ENCODE results near the gene SCP2.

SCP2 gene, protein sequence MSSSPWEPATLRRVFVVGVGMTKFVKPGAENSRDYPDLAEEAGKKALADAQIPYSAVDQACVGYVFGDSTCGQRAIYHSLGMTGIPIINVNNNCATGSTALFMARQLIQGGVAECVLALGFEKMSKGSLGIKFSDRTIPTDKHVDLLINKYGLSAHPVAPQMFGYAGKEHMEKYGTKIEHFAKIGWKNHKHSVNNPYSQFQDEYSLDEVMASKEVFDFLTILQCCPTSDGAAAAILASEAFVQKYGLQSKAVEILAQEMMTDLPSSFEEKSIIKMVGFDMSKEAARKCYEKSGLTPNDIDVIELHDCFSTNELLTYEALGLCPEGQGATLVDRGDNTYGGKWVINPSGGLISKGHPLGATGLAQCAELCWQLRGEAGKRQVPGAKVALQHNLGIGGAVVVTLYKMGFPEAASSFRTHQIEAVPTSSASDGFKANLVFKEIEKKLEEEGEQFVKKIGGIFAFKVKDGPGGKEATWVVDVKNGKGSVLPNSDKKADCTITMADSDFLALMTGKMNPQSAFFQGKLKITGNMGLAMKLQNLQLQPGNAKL

GRCh38 chr1:52927212-52928014 is at the start of gene SCP2:
Gene SCP2 (plus strand): TSS chr1:52927276. CDS start chr1:52927397, 121 bp downstream.
- no peak for DNase-seq

DNA sequence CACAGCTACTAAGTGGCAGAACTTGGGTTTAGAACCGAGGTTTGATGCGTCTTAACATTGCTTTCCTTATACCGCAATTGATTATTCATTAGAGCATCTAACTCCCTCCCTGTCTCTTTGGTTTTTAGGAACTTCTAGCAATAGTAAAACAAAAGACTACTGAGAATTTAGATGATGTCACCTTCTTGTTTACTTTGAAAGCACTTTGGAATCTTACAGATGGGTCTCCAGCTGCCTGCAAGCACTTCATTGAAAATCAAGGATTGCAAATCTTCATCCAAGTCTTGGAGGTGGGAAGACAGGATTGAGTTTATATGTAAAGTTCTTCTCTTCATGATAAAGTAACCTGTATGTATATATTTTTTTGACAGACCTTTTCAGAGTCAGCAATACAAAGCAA is 49.5 kb upstream of the SCP2 start:
- no peak for DNase-seq

- peak; percentile 16 for DNase-seq
Measured at GRCh38 chr1:52880206-52880605, 46.9 kb upstream of the SCP2 start.

GRCh38 chr1:52887483-52887882 is 39.6 kb upstream of the SCP2 start:
- no peak for DNase-seq

DNA sequence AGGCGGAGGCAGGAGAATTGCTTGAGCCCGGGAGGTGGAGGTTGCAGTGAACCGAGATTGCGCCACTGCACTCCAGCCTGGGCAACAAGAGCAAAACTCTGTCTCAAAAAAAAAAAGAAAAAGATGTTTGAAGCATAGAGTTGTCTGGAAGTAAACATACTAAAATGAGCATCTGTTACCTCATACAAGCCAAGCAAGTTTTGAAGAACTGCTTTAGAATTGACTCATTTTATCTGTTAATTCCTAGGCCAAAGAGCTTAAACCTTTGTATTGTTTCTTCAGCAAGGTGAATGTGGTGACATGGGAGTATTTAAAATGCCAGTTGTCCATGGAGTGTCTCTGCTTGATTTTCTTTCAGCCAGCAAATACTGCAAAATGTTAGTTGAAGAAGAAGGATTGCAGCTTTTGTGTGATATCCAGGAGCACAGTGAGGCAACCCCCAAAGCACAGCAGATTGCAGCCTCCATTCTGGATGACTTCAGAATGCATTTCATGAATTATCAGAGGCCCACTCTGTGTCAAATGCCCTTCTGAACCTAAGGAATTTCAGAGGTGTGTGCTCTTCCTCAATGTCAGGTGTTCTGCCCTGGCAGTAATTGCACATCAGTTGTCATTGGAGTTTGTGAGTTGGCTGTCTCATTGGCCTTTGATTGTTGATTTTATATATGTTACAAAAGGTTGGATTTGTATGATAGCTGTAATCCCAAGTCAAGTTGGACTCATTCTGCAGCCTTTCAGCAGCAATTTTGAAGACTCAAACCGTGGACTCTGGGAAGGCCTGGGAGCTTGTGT is 34.5 kb upstream of the SCP2 start:
- no peak for DNase-seq

DNA sequence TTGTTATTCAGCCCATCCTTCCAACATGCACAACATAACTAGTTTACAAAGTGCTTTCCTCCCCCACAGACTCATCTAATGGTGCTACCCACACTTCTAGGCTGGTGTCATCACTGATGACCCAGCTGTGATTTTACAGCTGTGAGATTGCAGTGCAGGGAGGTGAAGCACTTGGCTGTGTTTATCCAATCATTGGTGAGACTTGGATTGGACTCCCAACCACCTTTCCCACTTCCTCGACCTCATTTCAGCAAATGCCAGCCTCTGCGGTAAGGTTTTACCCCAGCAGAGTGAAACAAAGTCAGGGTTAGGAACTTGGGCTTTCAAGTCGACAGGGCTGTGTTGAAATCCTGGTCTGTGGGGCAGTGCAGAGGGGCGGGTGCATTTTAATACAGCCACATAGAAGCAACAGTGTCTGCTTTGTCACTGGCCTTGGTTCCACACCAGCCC is 27.6 kb upstream of the SCP2 start:
- no peak for DNase-seq

GRCh38 chr1:52900402-52900801 is 26.7 kb upstream of the SCP2 start:
- DNase-seq: no peak

DNA sequence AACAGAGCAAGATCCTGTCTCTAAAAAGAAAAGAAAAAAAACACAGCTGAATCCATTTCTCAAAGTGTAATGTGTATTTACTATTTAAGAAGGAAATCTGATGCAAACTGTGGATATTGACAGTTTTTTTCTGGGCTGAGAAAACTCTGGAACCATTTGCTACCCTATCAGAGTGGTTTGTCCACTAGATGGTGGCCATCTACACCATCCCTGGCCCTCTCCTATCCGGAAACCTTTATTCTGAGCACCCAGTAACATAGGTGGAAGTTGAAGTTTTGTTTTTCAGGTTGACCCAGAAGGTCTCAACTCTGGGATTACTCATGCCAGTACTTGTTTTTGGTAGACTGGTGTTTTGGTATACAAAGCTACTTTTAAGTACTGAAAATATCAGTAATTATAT is 25.7 kb upstream of the SCP2 start:
- no peak for DNase-seq

GRCh38 chr1:52904208-52904926 is 22.7 kb upstream of the SCP2 start:
- DNase-seq: no peak

GRCh38 chr1:52904927-52905698 is 22.0 kb upstream of the SCP2 start:
- DNase-seq: no peak

DNA sequence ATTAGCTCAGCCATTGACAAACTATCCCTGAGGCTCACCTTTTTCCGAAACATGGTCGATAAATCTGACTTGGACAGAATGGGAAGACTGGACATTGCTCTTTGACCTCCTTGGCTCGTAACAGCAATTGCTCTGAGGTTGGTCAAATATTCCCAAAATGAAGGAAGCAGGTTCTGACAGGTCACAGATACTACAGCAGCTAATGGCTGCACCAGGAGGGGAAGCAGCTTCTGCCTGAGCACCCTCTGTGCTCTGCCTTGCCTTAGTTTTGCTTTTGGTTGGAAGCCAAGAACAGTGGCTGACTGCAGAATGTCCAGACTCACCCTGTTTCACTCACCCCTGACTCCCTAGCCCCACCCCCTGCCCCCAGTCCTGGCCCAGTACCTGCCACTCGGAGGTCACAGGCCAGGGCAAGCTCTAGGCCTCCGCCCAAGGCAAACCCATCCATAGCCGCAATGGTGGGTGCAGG is 20.9 kb upstream of the SCP2 start:
- DNase-seq: no peak

- no peak for DNase-seq
Measured at GRCh38 chr1:52907068-52907811, 19.8 kb upstream of the SCP2 start.

- DNase-seq: no peak
Measured at GRCh38 chr1:52907812-52908153, 19.3 kb upstream of the SCP2 start.

DNA sequence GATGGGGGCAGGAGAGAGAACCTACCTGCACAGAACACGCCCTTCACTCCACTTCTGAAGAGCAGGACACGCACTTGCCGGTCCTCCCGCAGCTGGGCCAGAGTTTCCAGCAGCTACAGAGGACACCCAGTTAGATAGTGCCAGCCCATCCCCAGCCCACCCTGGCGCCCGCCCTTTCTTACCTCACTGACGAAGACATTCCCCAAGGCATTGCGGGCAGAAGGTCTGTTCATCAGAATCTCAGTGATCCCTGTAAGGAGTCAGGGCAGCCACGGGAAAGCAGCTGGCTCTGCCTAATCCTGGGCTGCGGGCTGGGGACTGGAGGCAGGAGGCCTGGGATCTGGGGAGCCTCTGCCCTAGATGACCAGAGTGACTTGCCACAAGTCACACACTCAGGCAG is 15.5 kb upstream of the SCP2 start:
- DNase-seq: no peak

DNA sequence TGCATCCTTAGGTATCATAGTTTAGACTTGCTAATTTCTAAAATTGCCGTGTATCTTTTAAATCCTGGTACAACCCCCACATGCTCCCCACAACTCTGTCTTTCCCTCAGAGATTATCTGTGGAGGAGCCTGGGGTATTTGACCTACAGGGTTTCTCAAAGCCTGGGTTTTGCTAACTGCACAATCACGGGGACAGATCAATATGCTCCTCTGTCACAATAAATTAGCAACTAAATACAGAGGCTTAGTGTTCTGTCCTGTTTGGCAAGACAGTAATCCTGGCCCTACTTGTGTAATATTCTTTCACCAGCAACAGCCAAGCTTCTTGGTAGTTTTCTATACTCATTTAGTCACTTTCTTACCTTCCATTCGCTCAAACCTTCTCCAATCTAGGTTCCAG is 14.1 kb upstream of the SCP2 start:
- no peak for DNase-seq

DNA sequence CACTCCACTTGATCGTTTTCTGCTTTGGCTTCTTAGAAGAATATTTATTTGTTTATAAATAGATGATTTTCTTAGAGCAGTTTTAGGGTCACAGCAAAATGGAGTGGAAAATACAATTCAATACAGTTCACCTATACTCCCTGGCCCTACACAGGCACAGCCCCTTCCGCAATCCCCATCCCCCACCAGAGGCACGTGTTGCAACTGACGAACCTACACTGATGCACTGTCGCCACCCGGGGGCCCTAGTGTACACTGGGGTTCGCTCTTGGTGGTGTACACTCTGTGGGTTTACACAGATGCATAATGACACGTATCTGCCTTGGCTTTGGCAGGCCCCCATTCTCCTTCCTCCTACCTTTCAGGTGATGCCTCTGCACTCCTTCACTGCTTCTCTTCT is 13.5 kb upstream of the SCP2 start:
- DNase-seq: no peak

DNA sequence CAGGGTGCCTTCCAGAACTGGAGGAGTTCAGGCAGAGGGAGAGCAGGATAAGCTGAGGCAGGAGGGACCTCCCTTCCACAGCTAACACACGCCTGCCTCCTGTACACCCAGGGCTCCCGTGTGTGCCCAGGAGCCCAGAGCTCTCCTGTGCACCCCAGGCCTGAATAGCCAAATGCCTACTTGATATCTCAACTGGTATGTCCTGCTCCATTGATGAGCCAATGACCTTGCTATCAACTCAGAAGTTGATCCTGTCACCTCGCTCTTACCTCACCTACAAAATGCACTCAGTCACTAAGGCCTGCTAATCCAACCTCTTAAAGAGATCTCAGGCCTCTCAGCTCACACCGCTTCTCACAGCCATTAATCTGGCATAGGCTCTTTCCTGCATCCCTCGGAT is 12.6 kb upstream of the SCP2 start:
- no peak for DNase-seq

GRCh38 chr1:52915211-52915854 is 11.7 kb upstream of the SCP2 start:
- no peak for DNase-seq

DNA sequence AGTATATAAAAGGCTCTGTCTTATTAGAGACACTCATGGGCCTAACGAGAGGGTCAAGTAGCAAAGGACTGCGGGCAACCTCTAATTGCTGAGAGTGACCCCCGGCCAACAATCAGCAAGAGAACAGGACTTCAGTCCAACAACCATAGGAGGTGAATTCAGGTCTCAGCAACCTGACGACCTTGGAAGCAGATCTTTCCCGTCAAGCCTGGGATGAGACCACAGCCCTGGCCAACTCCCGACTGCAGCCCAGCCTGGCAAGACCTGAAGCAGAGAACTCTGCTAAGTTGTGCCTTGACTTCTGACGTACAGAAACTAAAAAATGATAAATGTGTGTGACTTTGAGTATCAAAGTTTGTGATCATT is 11.2 kb upstream of the SCP2 start:
- DNase-seq: no peak

DNA sequence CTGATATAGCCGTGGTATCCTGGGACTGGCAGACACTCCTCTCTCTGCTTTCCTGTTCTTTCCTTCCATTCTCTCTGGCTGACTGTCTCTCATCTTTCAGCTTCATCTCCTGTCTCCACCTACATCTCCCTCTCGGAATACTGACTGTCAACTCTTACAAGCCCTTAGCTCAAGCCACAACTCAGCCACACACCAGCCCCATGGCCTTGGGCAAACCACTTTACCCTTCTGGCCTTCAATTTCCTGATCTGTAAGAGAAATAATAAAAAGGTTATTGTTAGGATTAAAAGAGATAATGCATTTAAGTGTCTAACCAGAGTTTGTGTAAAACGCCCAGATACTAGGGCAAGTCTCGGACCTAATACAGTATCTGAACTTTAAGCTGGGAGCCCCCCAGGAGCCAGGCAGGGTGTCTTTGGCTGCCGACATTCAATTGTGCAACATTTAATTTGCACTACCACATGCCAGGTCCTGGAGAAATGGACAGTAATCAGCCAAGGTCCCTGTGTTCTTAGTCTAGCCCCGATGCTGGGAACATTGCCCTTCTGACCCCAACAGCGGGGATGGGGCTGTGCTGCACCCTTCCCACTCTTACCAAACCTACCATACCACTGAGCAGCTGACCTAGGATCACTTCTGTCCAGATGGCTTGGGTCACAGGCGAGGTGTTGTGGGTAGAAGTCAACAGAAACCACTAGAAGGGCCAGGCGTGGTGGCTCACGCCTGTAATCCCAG is 10.7 kb upstream of the SCP2 start:
- no peak for DNase-seq
